MV-4-11 (cell line): ENCODE measurements around the gene EPB41L1.

Experiments
- DNase-seq: peaks from one replicate; lab custom pipeline; 2025; lab: John Stamatoyannopoulos, UW

Gene EPB41L1

GRCh38 chr20:36154700-36155628, at the start of gene EPB41L1:
TSS of gene EPB41L1 (plus strand) at chr20:36154740. CDS start at chr20:36173778, 19,038 bp downstream.
- DNase-seq = no peak

- no peak for DNase-seq
Observed at GRCh38 chr20:36104856-36105255, 49.7 kb upstream of the EPB41L1 start.

GRCh38 chr20:36105711-36106226, 48.8 kb upstream of the EPB41L1 start:
- no peak for DNase-seq

- peak; percentile 39 for DNase-seq
Observed at GRCh38 chr20:36106606-36107005, 47.9 kb upstream of the EPB41L1 start.

GRCh38 chr20:36107881-36108280, 46.7 kb upstream of the EPB41L1 start:
- DNase-seq = no peak

- peak; percentile 20 for DNase-seq
Observed at GRCh38 chr20:36109251-36109947, 45.1 kb upstream of the EPB41L1 start.

- peak; percentile 55 for DNase-seq
Observed at GRCh38 chr20:36110994-36111393, 43.5 kb upstream of the EPB41L1 start.

GRCh38 chr20:36112112-36112511, 42.4 kb upstream of the EPB41L1 start:
- DNase-seq = no peak

- DNase-seq = no peak
Observed at GRCh38 chr20:36113036-36113435, 41.5 kb upstream of the EPB41L1 start.

- DNase-seq = peak; percentile 88
Observed at GRCh38 chr20:36113566-36114250, 40.8 kb upstream of the EPB41L1 start.

GRCh38 chr20:36114707-36115106, 39.8 kb upstream of the EPB41L1 start:
- no peak for DNase-seq

GRCh38 chr20:36115925-36116324, 38.6 kb upstream of the EPB41L1 start:
- no peak for DNase-seq

GRCh38 chr20:36116807-36117441, 37.6 kb upstream of the EPB41L1 start:
- peak; percentile 36 for DNase-seq

GRCh38 chr20:36117638-36118037, 36.9 kb upstream of the EPB41L1 start:
- peak; percentile 74 for DNase-seq

GRCh38 chr20:36118371-36118770, 36.2 kb upstream of the EPB41L1 start:
- no peak for DNase-seq

GRCh38 chr20:36119537-36119936, 35.0 kb upstream of the EPB41L1 start:
- no peak for DNase-seq

GRCh38 chr20:36120241-36120640, 34.3 kb upstream of the EPB41L1 start:
- no peak for DNase-seq

GRCh38 chr20:36120991-36121390, 33.5 kb upstream of the EPB41L1 start:
- DNase-seq = no peak

- no peak for DNase-seq
Observed at GRCh38 chr20:36121981-36122930, 32.3 kb upstream of the EPB41L1 start.

- DNase-seq = no peak
Observed at GRCh38 chr20:36122931-36123288, 31.6 kb upstream of the EPB41L1 start.

- no peak for DNase-seq
Observed at GRCh38 chr20:36125097-36125496, 29.4 kb upstream of the EPB41L1 start.
